ENCODE measurements around the gene MSANTD1.

Gene MSANTD1

GRCh38 chr4:3248811-3249661, at the start of gene MSANTD1:
Gene MSANTD1, plus strand, starts transcription at chr4:3249159. Its CDS starts 64 bp downstream, at chr4:3249223.
- no peak within 1 kb of the TSS for H3K9ac ChIP-seq (ENCODE audit: low read length)
- no peaks in the 10 kb centered on the region for H3K9me3 ChIP-seq (ENCODE audit: control insufficient read depth, low read depth, low read length)
- no peaks in the 10 kb centered on the region for H3K27me3 ChIP-seq (ENCODE audit: control insufficient read depth, insufficient read depth, low read length)
- H3K36me3 ChIP-seq (ENCODE audit: control insufficient read depth, low read depth, low read length), result no peaks in the 10 kb centered on the region
- no peaks in the 10 kb centered on the region for H3K4me1 ChIP-seq (ENCODE audit: control insufficient read depth, low read depth, low read length)
- no peak within 1 kb of the TSS for H3K4me3 ChIP-seq (ENCODE audit: low read length)
- H3K27ac ChIP-seq (ENCODE audit: low read length), result no peak within 1 kb of the TSS

DNA sequence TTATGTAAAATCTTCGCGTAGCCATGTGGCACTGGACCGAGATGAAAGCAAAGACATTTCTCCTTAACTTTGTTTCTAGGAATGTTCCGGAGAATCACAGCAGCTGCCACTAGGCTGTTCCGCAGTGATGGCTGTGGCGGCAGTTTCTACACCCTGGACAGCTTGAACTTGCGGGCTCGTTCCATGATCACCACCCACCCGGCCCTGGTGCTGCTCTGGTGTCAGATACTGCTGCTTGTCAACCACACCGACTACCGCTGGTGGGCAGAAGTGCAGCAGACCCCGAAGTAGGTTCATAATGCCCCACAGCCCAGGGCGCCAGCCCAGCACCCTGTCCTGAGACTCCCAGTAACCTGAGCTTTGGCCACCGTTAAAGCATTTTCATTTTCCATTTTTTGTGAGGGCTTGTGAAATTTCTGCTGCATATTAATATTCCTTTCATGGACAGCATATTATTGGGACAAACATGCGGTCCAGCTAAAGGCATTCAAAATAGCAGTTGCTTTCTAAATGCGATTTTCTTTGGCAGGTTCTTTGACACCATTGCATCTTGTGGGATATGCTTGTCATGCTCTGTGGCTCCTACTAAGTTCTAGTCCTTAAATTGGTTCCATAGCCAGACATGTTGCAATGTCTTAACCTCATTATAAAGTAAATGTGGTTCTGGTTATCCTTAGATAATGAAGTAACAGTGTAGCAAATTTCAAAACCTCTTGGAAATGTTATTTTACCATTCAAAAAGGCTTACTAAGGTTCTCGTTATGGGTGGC, 49.1 kb upstream of the MSANTD1 start:
- no peaks in the 10 kb centered on the region for H3K9me3 ChIP-seq (ENCODE audit: control insufficient read depth, low read depth, low read length)
- no peaks in the 10 kb centered on the region for H3K4me1 ChIP-seq (ENCODE audit: control insufficient read depth, low read depth, low read length)
- H3K36me3 ChIP-seq (ENCODE audit: control insufficient read depth, low read depth, low read length), result peaks cover 32% of the 10 kb centered on the region
- no peak overlapping the region for H3K9ac ChIP-seq (ENCODE audit: low read length)
- H3K27me3 ChIP-seq (ENCODE audit: control insufficient read depth, insufficient read depth, low read length), result no peaks in the 10 kb centered on the region
- H3K27ac ChIP-seq (ENCODE audit: low read length), result no peak overlapping the region
- no peak overlapping the region for H3K4me3 ChIP-seq (ENCODE audit: low read length)

GRCh38 chr4:3200423-3201090, 48.4 kb upstream of the MSANTD1 start:
- peaks cover 29% of the 10 kb centered on the region for H3K36me3 ChIP-seq (ENCODE audit: control insufficient read depth, low read depth, low read length)
- no peak overlapping the region for H3K27ac ChIP-seq (ENCODE audit: low read length)

DNA sequence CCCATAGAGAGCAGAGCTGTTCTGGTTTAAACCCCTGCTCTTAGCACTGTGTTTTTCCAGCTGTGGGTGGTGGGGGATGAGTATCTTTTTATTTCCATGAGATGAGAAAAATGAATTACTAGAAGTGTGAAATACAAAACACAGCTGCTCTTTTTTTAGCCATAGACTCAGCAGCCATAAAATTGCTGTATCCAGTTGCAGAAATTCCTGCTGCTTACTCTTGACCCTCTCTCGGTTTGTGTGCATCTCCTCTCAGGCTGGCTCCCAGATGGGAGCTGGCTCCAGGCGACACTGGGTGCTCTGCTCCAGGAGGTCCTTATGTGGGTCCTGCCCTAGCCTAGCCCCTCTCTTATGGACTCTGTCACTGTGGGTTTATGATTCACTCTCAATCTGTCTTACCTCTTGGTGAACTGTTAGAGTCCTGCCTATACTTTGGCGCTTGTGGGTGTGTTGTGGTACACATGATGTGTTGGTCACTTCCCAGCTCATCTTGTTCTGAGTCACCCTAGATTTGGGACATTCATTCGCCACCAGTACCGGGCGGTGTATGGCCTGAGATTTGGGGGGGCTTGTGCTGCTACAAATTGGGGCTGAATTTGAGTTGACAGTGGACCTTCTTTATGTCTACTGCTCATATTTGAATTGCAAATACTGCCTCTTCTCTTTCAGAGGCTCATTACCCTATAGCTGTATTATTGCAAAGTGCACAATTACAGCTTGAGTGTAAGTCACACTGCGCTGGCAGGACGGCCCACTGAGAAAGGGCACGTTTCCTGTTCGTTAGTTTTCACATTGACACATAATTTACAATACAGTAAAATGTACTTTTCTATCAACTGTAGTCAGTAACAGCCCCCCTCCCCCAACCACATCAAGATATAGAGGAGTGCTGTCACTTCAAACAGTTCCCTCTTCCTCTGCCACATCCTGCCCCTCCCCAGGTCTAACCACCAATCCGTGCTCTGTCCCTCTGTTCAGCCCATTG, 46.9 kb upstream of the MSANTD1 start:
- no peaks in the 10 kb centered on the region for H3K27me3 ChIP-seq (ENCODE audit: control insufficient read depth, insufficient read depth, low read length)
- no peak overlapping the region for H3K4me3 ChIP-seq (ENCODE audit: low read length)
- H3K27ac ChIP-seq (ENCODE audit: low read length), result no peak overlapping the region
- no peaks in the 10 kb centered on the region for H3K9me3 ChIP-seq (ENCODE audit: control insufficient read depth, low read depth, low read length)
- H3K9ac ChIP-seq (ENCODE audit: low read length), result no peak overlapping the region
- H3K36me3 ChIP-seq (ENCODE audit: control insufficient read depth, low read depth, low read length), result peaks cover 38% of the 10 kb centered on the region
- no peaks in the 10 kb centered on the region for H3K4me1 ChIP-seq (ENCODE audit: control insufficient read depth, low read depth, low read length)

More at GRCh38 chr4:3200423-3201090, 48.4 kb upstream of the MSANTD1 start:
- Histone ChIP-seq H3K4me1 (ENCODE audit: control insufficient read depth, low read depth, low read length) (no peaks in the 10 kb centered on the region), H3K4me3 (ENCODE audit: low read length) (no peak overlapping the region), H3K9me3 (ENCODE audit: control insufficient read depth, low read depth, low read length) (no peaks in the 10 kb centered on the region), H3K27me3 (ENCODE audit: control insufficient read depth, insufficient read depth, low read length) (no peaks in the 10 kb centered on the region), H3K9ac (ENCODE audit: low read length) (no peak overlapping the region)

- H3K9me3 ChIP-seq (ENCODE audit: control insufficient read depth, low read depth, low read length), result no peaks in the 10 kb centered on the region
- H3K27me3 ChIP-seq (ENCODE audit: control insufficient read depth, insufficient read depth, low read length), result no peaks in the 10 kb centered on the region
- no peak overlapping the region for H3K9ac ChIP-seq (ENCODE audit: low read length)
- no peak overlapping the region for H3K27ac ChIP-seq (ENCODE audit: low read length)
- no peaks in the 10 kb centered on the region for H3K4me1 ChIP-seq (ENCODE audit: control insufficient read depth, low read depth, low read length)
- H3K4me3 ChIP-seq (ENCODE audit: low read length), result no peak overlapping the region
- H3K36me3 ChIP-seq (ENCODE audit: control insufficient read depth, low read depth, low read length), result peaks cover 49% of the 10 kb centered on the region
Measured at GRCh38 chr4:3202836-3203820, 45.8 kb upstream of the MSANTD1 start.

DNA sequence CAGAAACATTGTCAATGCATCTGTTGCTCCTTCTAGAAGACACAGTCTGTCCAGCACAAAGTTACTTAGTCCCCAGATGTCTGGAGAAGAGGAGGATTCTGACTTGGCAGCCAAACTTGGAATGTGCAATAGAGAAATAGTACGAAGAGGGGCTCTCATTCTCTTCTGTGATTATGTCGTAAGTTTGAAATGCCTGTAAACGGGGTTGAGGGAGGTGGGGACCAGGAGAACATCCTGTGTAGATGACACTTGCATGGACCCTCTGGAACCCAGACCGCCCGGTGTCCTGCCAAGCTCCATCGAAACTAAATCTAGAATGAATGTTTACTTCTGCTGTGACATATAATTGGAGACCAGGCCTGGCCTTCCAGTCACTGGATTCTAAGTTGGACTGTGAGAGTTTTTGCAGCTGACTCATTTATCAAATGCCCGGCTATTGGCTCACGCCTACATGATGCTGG, 45.0 kb upstream of the MSANTD1 start:
- H3K27ac ChIP-seq (ENCODE audit: low read length), result no peak overlapping the region
- H3K9me3 ChIP-seq (ENCODE audit: control insufficient read depth, low read depth, low read length), result no peaks in the 10 kb centered on the region
- H3K9ac ChIP-seq (ENCODE audit: low read length), result no peak overlapping the region
- H3K27me3 ChIP-seq (ENCODE audit: control insufficient read depth, insufficient read depth, low read length), result no peaks in the 10 kb centered on the region
- H3K4me3 ChIP-seq (ENCODE audit: low read length), result no peak overlapping the region
- H3K4me1 ChIP-seq (ENCODE audit: control insufficient read depth, low read depth, low read length), result no peaks in the 10 kb centered on the region
- peaks cover 54% of the 10 kb centered on the region for H3K36me3 ChIP-seq (ENCODE audit: control insufficient read depth, low read depth, low read length)

- Histone ChIP-seq H3K9me3 (ENCODE audit: control insufficient read depth, low read depth, low read length) (no peaks in the 10 kb centered on the region), H3K36me3 (ENCODE audit: control insufficient read depth, low read depth, low read length) (peaks cover 52% of the 10 kb centered on the region), H3K27ac (ENCODE audit: low read length) (no peak overlapping the region), H3K4me3 (ENCODE audit: low read length) (no peak overlapping the region), H3K9ac (ENCODE audit: low read length) (no peak overlapping the region), H3K27me3 (ENCODE audit: control insufficient read depth, insufficient read depth, low read length) (no peaks in the 10 kb centered on the region), H3K4me1 (ENCODE audit: control insufficient read depth, low read depth, low read length) (no peaks in the 10 kb centered on the region)
Measured at GRCh38 chr4:3205995-3206394, 43.0 kb upstream of the MSANTD1 start.

GRCh38 chr4:3206439-3207100, 42.4 kb upstream of the MSANTD1 start:
- Histone ChIP-seq H3K27me3 (ENCODE audit: control insufficient read depth, insufficient read depth, low read length) (no peaks in the 10 kb centered on the region), H3K4me1 (ENCODE audit: control insufficient read depth, low read depth, low read length) (no peaks in the 10 kb centered on the region), H3K9me3 (ENCODE audit: control insufficient read depth, low read depth, low read length) (no peaks in the 10 kb centered on the region), H3K36me3 (ENCODE audit: control insufficient read depth, low read depth, low read length) (peaks cover 54% of the 10 kb centered on the region), H3K27ac (ENCODE audit: low read length) (no peak overlapping the region), H3K4me3 (ENCODE audit: low read length) (no peak overlapping the region), H3K9ac (ENCODE audit: low read length) (no peak overlapping the region)

- Histone ChIP-seq H3K36me3 (ENCODE audit: control insufficient read depth, low read depth, low read length) (peaks cover 63% of the 10 kb centered on the region), H3K27ac (ENCODE audit: low read length) (no peak overlapping the region), H3K9ac (ENCODE audit: low read length) (no peak overlapping the region), H3K4me1 (ENCODE audit: control insufficient read depth, low read depth, low read length) (no peaks in the 10 kb centered on the region), H3K27me3 (ENCODE audit: control insufficient read depth, insufficient read depth, low read length) (no peaks in the 10 kb centered on the region), H3K9me3 (ENCODE audit: control insufficient read depth, low read depth, low read length) (no peaks in the 10 kb centered on the region), H3K4me3 (ENCODE audit: low read length) (no peak overlapping the region)
Measured at GRCh38 chr4:3207531-3208037, 41.4 kb upstream of the MSANTD1 start.
